Progenitor cell of endocrine pancreas (in vitro differentiated cells): Measurements from ENCODE around the gene ITGBL1. TPM values are rescaled to one million over a fixed set of nuclear protein-coding genes. Genes with fewer than 3 reads are reported as not detected.

Source experiments
- DNase-seq: peaks from one replicate; pipeline ENCODE4 v3.0.0; 2021; ENCODE audit warnings: low spot score; ENCODE audit not compliant: unreplicated experiment
- H3K27ac Mint-ChIP-seq: 2 replicates; pipeline ENCODE4 v1.8.0; 2021; ENCODE audit warnings: mild to moderate bottlenecking, moderate library complexity, mixed read lengths
- H3K27me3 Mint-ChIP-seq: 2 replicates; pipeline ENCODE4 v1.8.0; 2021; ENCODE audit warnings: mixed read lengths
- H3K36me3 Mint-ChIP-seq: 2 replicates; pipeline ENCODE4 v1.8.0; 2022; ENCODE audit warnings: mixed read lengths; ENCODE audit not compliant: insufficient read depth
- H3K4me1 Mint-ChIP-seq: 2 replicates; pipeline ENCODE4 v1.8.0; 2021; ENCODE audit warnings: low read depth, mixed read lengths
- H3K4me3 Mint-ChIP-seq: 2 replicates; pipeline ENCODE4 v1.8.0; 2021; ENCODE audit warnings: low read depth, mild to moderate bottlenecking, moderate library complexity, mixed read lengths
- H3K9me3 Mint-ChIP-seq: 2 replicates; pipeline ENCODE4 v1.8.0; 2021; ENCODE audit warnings: low read depth, mixed read lengths
- CTCF ChIP-seq: fragments of 200-600 bp; sonication (generic); IDR thresholded peaks from one replicate; pipeline ENCODE4 v1.5.0; 2021; ENCODE audit warnings: antibody characterized with exemption, mild to moderate bottlenecking; ENCODE audit not compliant: unreplicated experiment
- total RNA-seq: library from RNA; stranded (reverse); gene quantifications from 2 replicates; pipeline ENCODE4 v1.2.1, GENCODE V29; 2021

Gene ITGBL1
- total RNA-seq, 1 donor from 2014 or later: not detected

- Mint-ChIP-seq H3K9me3 (no peaks in the 10 kb centered on the region), H3K36me3 (no peaks in the 10 kb centered on the region), H3K27me3 (no peaks in the 10 kb centered on the region), H3K27ac (no peak overlapping the region), H3K4me3 (no peak overlapping the region), H3K4me1 (no peaks in the 10 kb centered on the region)
- no peak for DNase-seq
- no peak for TF ChIP-seq CTCF
These were observed 117.9 kb downstream of the ITGBL1 start for GRCh38 chr13:101570410-101570809.

- no peak for TF ChIP-seq CTCF
- Mint-ChIP-seq H3K9me3 (no peaks in the 10 kb centered on the region), H3K27ac (no peak overlapping the region), H3K4me3 (no peak overlapping the region), H3K4me1 (no peaks in the 10 kb centered on the region), H3K27me3 (no peaks in the 10 kb centered on the region), H3K36me3 (no peaks in the 10 kb centered on the region)
- DNase-seq: no peak
These were observed 120.0 kb downstream of the ITGBL1 start for GRCh38 chr13:101572456-101572855.

- Mint-ChIP-seq H3K36me3 (no peaks in the 10 kb centered on the region), H3K27ac (no peak overlapping the region), H3K27me3 (no peaks in the 10 kb centered on the region), H3K4me3 (no peak overlapping the region), H3K4me1 (peaks cover 4% of the 10 kb centered on the region), H3K9me3 (no peaks in the 10 kb centered on the region)
- DNase-seq: no peak
- TF ChIP-seq CTCF: no peak
These were observed 123.1 kb downstream of the ITGBL1 start for GRCh38 chr13:101575581-101575980.

- no peak for DNase-seq
- Mint-ChIP-seq H3K27me3 (no peaks in the 10 kb centered on the region), H3K4me3 (no peak overlapping the region), H3K36me3 (no peaks in the 10 kb centered on the region), H3K27ac (no peak overlapping the region), H3K9me3 (no peaks in the 10 kb centered on the region), H3K4me1 (peaks cover 4% of the 10 kb centered on the region)
- TF ChIP-seq CTCF: no peak
These were observed 124.0 kb downstream of the ITGBL1 start for GRCh38 chr13:101576455-101576854.

- TF ChIP-seq CTCF: no peak
- DNase-seq: no peak
- no peak overlapping the region for H3K27ac Mint-ChIP-seq
- H3K27me3 Mint-ChIP-seq: no peaks in the 10 kb centered on the region
- H3K4me3 Mint-ChIP-seq: no peak overlapping the region
- H3K4me1 Mint-ChIP-seq: peaks cover 4% of the 10 kb centered on the region
- H3K36me3 Mint-ChIP-seq: no peaks in the 10 kb centered on the region
- no peaks in the 10 kb centered on the region for H3K9me3 Mint-ChIP-seq
These were observed 124.5 kb downstream of the ITGBL1 start for GRCh38 chr13:101576977-101577376.
